RWPE2 (cell line): ENCODE results near the gene MARK2.

Experiments
- ATAC-seq: fragments of 200-7000 bp; cut with Tn5 transposase; 3 replicates; pipeline ENCODE4 v1.9.1; 2021; ENCODE audit warnings: low read depth
- DNase-seq: peaks from one replicate; pipeline ENCODE4 v3.0.0-alpha.2; 2020; ENCODE audit warnings: low spot score
- H3K27ac ChIP-seq: fragments of 450-650 bp; 2 replicates; pipeline ENCODE4 v1.5.1; 2017; ENCODE audit warnings: mild to moderate bottlenecking; ENCODE audit not compliant: poor library complexity, severe bottlenecking
- H3K27me3 ChIP-seq: fragments of 250-450 bp; sonication (Bioruptor Pico); 2 replicates; pipeline ENCODE4 v1.5.1; 2021; ENCODE audit warnings: mild to moderate bottlenecking, moderate library complexity; ENCODE audit not compliant: insufficient read depth, poor library complexity, severe bottlenecking
- H3K36me3 ChIP-seq: fragments of 250-450 bp; sonication (Bioruptor Pico); 2 replicates; pipeline ENCODE4 v1.5.1; 2020; ENCODE audit warnings: low read depth, mild to moderate bottlenecking, moderate library complexity
- H3K4me1 ChIP-seq: fragments of 250-450 bp; sonication (Bioruptor Pico); 2 replicates; pipeline ENCODE4 v1.5.1; 2021; ENCODE audit warnings: mild to moderate bottlenecking, moderate library complexity; ENCODE audit not compliant: insufficient read depth, poor library complexity, severe bottlenecking
- H3K4me3 ChIP-seq: fragments of 250-450 bp; sonication (Bioruptor Pico); 2 replicates; pipeline ENCODE4 v1.5.1; 2021; ENCODE audit warnings: mild to moderate bottlenecking, moderate library complexity; ENCODE audit not compliant: severe bottlenecking
- H3K9me3 ChIP-seq: fragments of 250-450 bp; sonication (Bioruptor Pico); 2 replicates; pipeline ENCODE4 v1.5.1; 2021; ENCODE audit warnings: mild to moderate bottlenecking, moderate library complexity; ENCODE audit not compliant: severe bottlenecking
- TF ChIP-seq, protein P1 (sequence below): fragments of 450-650 bp; IDR thresholded peaks from one replicate; pipeline ENCODE4 v1.5.1; 2017; ENCODE audit warnings: mild to moderate bottlenecking, moderate library complexity; ENCODE audit not compliant: poor library complexity, severe bottlenecking

Gene MARK2

DNA sequence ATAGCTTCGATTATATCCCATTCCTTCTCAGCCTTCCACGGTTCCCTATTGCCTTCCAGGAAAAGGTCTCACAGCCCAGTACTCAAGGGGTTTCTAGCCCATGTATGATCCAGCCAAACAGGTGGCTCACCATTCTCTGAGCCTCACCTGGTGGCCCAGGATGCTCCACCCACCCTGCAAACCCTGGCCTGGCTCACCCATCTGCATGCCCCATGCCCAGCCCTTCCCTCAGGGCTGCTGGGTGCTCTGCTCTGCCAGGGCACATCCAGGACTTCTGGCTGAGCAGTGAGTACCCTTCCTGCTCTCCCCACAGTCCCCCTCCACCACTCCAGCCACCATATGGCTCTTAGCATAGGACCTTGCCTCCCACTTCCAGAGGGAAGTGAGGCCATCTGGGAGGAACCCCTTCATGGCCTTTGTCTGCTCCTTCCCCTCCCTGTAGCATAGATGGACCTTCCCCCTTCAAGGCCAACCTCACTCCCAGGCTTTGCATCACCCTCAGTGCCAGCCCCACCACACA is 83.8 kb downstream of the MARK2 start:
- H3K27me3 ChIP-seq = no peaks in the 10 kb centered on the region
- DNase-seq (no peak), ATAC-seq (peak; percentile 31; the same call in 1 of the 3 replicates)
- no peaks in the 10 kb centered on the region for H3K36me3 ChIP-seq
- no peak overlapping the region for H3K27ac ChIP-seq
- TF ChIP-seq, protein P1, sequence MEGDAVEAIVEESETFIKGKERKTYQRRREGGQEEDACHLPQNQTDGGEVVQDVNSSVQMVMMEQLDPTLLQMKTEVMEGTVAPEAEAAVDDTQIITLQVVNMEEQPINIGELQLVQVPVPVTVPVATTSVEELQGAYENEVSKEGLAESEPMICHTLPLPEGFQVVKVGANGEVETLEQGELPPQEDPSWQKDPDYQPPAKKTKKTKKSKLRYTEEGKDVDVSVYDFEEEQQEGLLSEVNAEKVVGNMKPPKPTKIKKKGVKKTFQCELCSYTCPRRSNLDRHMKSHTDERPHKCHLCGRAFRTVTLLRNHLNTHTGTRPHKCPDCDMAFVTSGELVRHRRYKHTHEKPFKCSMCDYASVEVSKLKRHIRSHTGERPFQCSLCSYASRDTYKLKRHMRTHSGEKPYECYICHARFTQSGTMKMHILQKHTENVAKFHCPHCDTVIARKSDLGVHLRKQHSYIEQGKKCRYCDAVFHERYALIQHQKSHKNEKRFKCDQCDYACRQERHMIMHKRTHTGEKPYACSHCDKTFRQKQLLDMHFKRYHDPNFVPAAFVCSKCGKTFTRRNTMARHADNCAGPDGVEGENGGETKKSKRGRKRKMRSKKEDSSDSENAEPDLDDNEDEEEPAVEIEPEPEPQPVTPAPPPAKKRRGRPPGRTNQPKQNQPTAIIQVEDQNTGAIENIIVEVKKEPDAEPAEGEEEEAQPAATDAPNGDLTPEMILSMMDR = no peak
- H3K9me3 ChIP-seq = no peaks in the 10 kb centered on the region
- no peaks in the 10 kb centered on the region for H3K4me1 ChIP-seq
- H3K4me3 ChIP-seq = no peak overlapping the region

DNA sequence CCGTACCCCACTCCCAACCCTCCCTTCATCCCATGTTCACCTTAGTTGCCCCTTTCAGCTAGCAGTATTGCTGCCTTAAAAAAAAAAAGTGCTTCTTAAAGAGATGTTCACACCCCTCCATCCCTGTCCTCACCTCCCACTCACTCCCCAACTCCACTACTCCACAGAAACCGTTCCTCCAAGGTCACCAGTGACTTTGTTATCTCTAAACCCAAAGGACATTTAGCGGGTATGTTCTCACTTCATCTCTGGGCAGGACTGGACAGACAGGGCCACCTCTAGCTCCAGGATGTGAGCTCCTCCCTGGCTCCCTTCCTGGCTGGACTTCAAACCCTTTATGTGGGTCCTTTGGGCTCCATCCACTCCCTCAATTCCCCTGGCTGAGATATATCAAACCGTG is 84.4 kb downstream of the MARK2 start:
- H3K4me3 ChIP-seq = no peak overlapping the region
- TF ChIP-seq, protein P1 = no peak
- no peaks in the 10 kb centered on the region for H3K27me3 ChIP-seq
- ATAC-seq (no peak), DNase-seq (no peak)
- H3K4me1 ChIP-seq = no peaks in the 10 kb centered on the region
- H3K27ac ChIP-seq = no peak overlapping the region
- H3K9me3 ChIP-seq = no peaks in the 10 kb centered on the region
- H3K36me3 ChIP-seq = no peaks in the 10 kb centered on the region

DNA sequence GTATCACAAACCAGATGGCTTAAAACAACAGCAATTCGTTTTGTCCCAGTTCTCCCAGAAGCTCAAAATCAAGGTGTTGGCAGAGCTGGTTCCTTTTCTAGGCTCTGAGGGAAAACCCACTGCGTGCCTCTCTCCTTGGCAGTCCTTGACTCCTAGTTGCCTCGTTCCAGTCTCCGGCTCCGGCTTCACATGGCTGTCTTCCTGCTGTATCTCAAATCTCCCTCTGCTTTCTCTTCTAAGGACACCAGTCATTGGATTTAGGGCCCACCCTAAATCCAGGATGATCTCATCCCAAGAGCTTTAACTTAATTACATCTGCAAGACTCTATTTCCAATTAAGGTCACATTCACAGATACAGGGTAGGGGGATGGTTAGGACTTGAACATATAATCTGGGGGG is 90.7 kb downstream of the MARK2 start:
- Histone ChIP-seq H3K27ac (no peak overlapping the region), H3K4me1 (no peaks in the 10 kb centered on the region), H3K4me3 (no peak overlapping the region), H3K27me3 (no peaks in the 10 kb centered on the region), H3K36me3 (no peaks in the 10 kb centered on the region), H3K9me3 (no peaks in the 10 kb centered on the region)
- TF ChIP-seq, protein P1 = no peak
- DNase-seq (no peak), ATAC-seq (no peak)

DNA sequence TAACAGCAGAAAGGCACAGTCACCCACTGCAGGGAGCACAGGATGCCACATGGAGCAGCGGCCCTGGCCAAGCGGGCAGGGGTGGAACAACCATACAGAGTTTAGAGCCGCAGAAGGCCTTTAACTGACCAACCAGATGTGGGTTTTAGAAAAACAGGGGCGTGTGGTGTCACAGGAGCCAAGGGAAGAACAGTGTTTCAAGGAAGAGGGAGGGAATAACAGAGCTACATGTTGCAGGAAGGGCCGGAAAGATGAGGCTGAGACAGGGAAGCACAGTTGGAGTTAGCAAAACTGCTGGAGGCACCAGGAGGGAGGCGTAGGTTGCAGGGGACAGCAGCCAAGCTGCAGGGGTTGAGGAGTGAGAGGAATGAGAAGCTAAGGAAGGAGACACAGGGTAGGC is 92.1 kb downstream of the MARK2 start:
- no peak overlapping the region for H3K27ac ChIP-seq
- DNase-seq (no peak), ATAC-seq (no peak)
- H3K27me3 ChIP-seq = no peaks in the 10 kb centered on the region
- H3K9me3 ChIP-seq = no peaks in the 10 kb centered on the region
- no peaks in the 10 kb centered on the region for H3K4me1 ChIP-seq
- no peaks in the 10 kb centered on the region for H3K36me3 ChIP-seq
- TF ChIP-seq, protein P1 = no peak
- H3K4me3 ChIP-seq = no peak overlapping the region

DNA sequence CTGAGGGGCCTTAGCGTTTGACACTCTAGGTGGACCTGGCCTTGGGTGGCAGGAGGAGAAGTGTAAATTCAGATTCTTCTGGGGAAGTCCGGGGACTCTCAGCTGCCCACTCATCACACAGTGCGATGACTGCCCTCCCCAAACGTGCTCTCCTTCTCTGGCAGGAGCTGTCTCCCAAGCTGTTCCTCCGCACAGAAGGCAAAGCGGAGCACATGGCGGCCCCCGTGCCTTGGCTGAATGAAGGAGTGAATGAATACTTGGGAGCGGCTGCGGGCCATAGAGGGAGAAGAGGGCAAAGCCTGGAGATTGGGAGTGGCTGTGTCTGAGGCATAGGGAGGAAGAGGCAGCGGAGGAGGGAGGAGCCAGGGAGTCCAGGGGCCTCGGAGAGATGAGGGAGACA is 93.0 kb downstream of the MARK2 start:
- Histone ChIP-seq H3K4me3 (no peak overlapping the region), H3K27ac (no peak overlapping the region), H3K36me3 (no peaks in the 10 kb centered on the region), H3K4me1 (no peaks in the 10 kb centered on the region), H3K9me3 (no peaks in the 10 kb centered on the region), H3K27me3 (no peaks in the 10 kb centered on the region)
- TF ChIP-seq, protein P1 = no peak
- ATAC-seq (no peak), DNase-seq (no peak)
